Measurements from ENCODE around the gene NPL.

DNA sequence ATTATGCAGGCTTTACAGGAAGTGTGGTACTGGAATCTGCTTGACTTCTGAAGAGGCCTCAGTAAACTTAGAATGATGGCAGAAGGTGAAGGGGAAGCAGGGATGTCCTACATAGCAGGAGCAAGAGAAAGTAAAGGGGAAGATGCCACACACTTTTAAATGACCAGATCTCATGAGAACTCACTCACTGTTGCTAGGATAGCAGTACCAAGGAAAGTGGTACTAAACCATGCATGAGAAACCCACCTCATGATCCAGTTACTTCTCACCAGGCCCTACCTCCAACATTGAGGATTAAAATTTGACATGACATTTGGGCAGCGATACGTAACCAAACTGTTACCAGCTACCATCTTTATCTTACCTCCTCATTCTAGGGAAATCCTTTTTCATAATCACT, 59.2 kb downstream of the NPL start:
- no peak for TF ChIP-seq POLR2AphosphoS5 (IDR thresholded peaks at IDR 0.05)
- TF ChIP-seq, protein P1, sequence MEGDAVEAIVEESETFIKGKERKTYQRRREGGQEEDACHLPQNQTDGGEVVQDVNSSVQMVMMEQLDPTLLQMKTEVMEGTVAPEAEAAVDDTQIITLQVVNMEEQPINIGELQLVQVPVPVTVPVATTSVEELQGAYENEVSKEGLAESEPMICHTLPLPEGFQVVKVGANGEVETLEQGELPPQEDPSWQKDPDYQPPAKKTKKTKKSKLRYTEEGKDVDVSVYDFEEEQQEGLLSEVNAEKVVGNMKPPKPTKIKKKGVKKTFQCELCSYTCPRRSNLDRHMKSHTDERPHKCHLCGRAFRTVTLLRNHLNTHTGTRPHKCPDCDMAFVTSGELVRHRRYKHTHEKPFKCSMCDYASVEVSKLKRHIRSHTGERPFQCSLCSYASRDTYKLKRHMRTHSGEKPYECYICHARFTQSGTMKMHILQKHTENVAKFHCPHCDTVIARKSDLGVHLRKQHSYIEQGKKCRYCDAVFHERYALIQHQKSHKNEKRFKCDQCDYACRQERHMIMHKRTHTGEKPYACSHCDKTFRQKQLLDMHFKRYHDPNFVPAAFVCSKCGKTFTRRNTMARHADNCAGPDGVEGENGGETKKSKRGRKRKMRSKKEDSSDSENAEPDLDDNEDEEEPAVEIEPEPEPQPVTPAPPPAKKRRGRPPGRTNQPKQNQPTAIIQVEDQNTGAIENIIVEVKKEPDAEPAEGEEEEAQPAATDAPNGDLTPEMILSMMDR (IDR thresholded peaks at IDR 0.05): no peak
- no peak for TF ChIP-seq POLR2A (IDR thresholded peaks at IDR 0.05)
